GM13977 (cell line): ENCODE measurements around the gene SAC3D1.

ENCODE experiments used
- DNase-seq: peaks from one replicate; pipeline ENCODE4 v3.0.0; 2012; ENCODE audit warnings: low spot score
- CTCF ChIP-seq: IDR thresholded peaks from 2 replicates; pipeline ENCODE4 v1.5.1; 2012; ENCODE audit warnings: mild to moderate bottlenecking, control low read depth; ENCODE audit not compliant: insufficient read depth; ENCODE audit errors: extremely low read depth, missing control alignments
- in situ Hi-C: fragments of 300-500 bp; cut with MboI; formaldehyde crosslinking; loops from one replicate; pipeline ENCODE4 v1.12.0; 2022; ENCODE audit warnings: low sequenced_read_pairs, low pct_unique_long_range_greater_than_20kb, mixed read lengths, inconsistent platforms; ENCODE audit not compliant: unreplicated experiment

Gene SAC3D1

GRCh38 chr11:65083834-65084597 lies 43.0 kb downstream of the SAC3D1 start, which contains the start of the genes CDCA5 and ZFPL1:
TSS of gene CDCA5 (minus strand) at chr11:65084040. CDS start at chr11:65083978, 62 bp downstream.
TSS of gene ZFPL1 (plus strand) at chr11:65084222. CDS start at chr11:65084699, 477 bp downstream.
- no peak for TF ChIP-seq CTCF
- peak; percentile 99 for DNase-seq
- in situ Hi-C loops, result no loop called here

- no peak for DNase-seq
- in situ Hi-C loops, result no loop called here
- no peak for TF ChIP-seq CTCF
Observed at GRCh38 chr11:65084598-65085375, 43.8 kb downstream of the SAC3D1 start.

- DNase-seq, result no peak
- in situ Hi-C loops, result no loop called here
- TF ChIP-seq CTCF, result no peak
Observed at GRCh38 chr11:65085446-65085845, 44.4 kb downstream of the SAC3D1 start.

GRCh38 chr11:65086809-65087208 lies 45.8 kb downstream of the SAC3D1 start:
- no peak for TF ChIP-seq CTCF
- in situ Hi-C loops, result no loop called here
- no peak for DNase-seq

- no peak for DNase-seq
- in situ Hi-C loops, result no loop called here
- TF ChIP-seq CTCF, result no peak
Observed at GRCh38 chr11:65087216-65087615, 46.2 kb downstream of the SAC3D1 start.

GRCh38 chr11:65087827-65088226 lies 46.8 kb downstream of the SAC3D1 start:
- DNase-seq, result no peak
- TF ChIP-seq CTCF, result no peak
- in situ Hi-C loops, result no loop called here
